Activated T-helper 2 cell treated with anti-CD3 and anti-CD28 coated beads, Interferon-gamma antibody, Interleukin-2, Interleukin-4, amounts not matched to agents 10 μg/mL and 5 μg/mL and 100 μg/mL, durations not matched to agents 14 hours and 24 hours and 36 hours (primary cell): ENCODE measurements around the gene BICC1. TPM values are rescaled to one million over a fixed set of nuclear protein-coding genes. Genes with fewer than 3 reads are reported as not detected.

Experiments
- DNase-seq: peaks from one replicate; pipeline ENCODE4 v3.0.0; 2021; ENCODE audit warnings: low spot score
- H3K27ac Mint-ChIP-seq: one replicate; pipeline ENCODE4 v1.8.0; 2021; ENCODE audit warnings: mixed read lengths
- H3K27me3 Mint-ChIP-seq: one replicate; pipeline ENCODE4 v1.8.0; 2021; ENCODE audit warnings: low read depth, mixed read lengths
- H3K36me3 Mint-ChIP-seq: one replicate; pipeline ENCODE4 v1.8.0; 2021; ENCODE audit warnings: low read depth, mixed read lengths
- H3K4me1 Mint-ChIP-seq: one replicate; pipeline ENCODE4 v1.8.0; 2021; ENCODE audit warnings: low read depth, mixed read lengths
- H3K4me3 Mint-ChIP-seq: one replicate; pipeline ENCODE4 v1.8.0; 2021; ENCODE audit warnings: low read depth, mild to moderate bottlenecking, moderate library complexity, mixed read lengths
- H3K9me3 Mint-ChIP-seq: one replicate; pipeline ENCODE4 v1.8.0; 2021; ENCODE audit warnings: mixed read lengths
- intact Hi-C: fragments of 100-400 bp; cut with micrococcal nuclease; formaldehyde crosslinking; loops from one replicate; pipeline ENCODE4 v1.15.1; 2023
- total RNA-seq: library from RNA; stranded (reverse); gene quantifications from 2 replicates; pipeline ENCODE4 v1.2.3, GENCODE V29; 2022

The BICC1 gene
- total RNA-seq: 0.11 and 0.21 TPM in 2 replicates

- intact Hi-C loops: loop anchor here (10.0 kb wide), 2 partner anchors 128 to 228 kb away; partner anchors contain the start of gene TFAM
- Mint-ChIP-seq H3K27ac (no peak within 1 kb of the TSS), H3K36me3 (no peaks in the 10 kb centered on the region), H3K4me3 (peak within 1 kb of the TSS; percentile 68), H3K4me1 (peaks cover 11% of the 10 kb centered on the region), H3K9me3 (no peaks in the 10 kb centered on the region), H3K27me3 (peaks cover 28% of the 10 kb centered on the region)
- DNase-seq: no peak
These were observed at the start of gene BICC1 for GRCh38 chr10:58512491-58513187. TSS of gene BICC1 (plus strand) at chr10:58512872. CDS start at chr10:58513144, 272 bp downstream.

- H3K9me3 Mint-ChIP-seq: peaks cover 4% of the 10 kb centered on the region
- no peaks in the 10 kb centered on the region for H3K36me3 Mint-ChIP-seq
- H3K27me3 Mint-ChIP-seq: peaks cover 5% of the 10 kb centered on the region
- DNase-seq: no peak
- no peak overlapping the region for H3K27ac Mint-ChIP-seq
- H3K4me3 Mint-ChIP-seq: no peak overlapping the region
- H3K4me1 Mint-ChIP-seq: no peaks in the 10 kb centered on the region
- intact Hi-C loops: no loop called here
These were observed 47.7 kb upstream of the BICC1 start for GRCh38 chr10:58464956-58465355.

DNA sequence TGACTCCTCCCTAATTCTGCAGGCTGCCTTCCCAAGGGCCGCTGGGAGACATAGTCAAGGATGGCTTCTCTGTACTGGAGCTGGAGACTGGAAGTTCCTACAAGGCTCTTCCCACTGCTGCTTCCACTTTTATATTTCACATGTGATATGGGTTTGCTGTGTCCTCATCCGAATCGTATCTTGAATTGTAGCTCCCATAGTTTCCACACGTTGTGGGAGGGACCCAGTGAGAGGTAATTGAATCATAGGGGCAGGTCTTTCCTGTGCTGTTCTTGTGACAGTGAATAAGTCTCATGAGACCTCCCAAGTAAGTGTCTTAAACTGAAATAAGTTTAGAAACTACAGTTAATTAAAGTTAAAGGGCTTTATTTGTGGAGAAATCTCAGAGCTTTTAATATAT lies 47.0 kb upstream of the BICC1 start:
- H3K27me3 Mint-ChIP-seq: peaks cover 8% of the 10 kb centered on the region
- H3K9me3 Mint-ChIP-seq: peaks cover 4% of the 10 kb centered on the region
- no peaks in the 10 kb centered on the region for H3K4me1 Mint-ChIP-seq
- no peak overlapping the region for H3K4me3 Mint-ChIP-seq
- H3K27ac Mint-ChIP-seq: no peak overlapping the region
- intact Hi-C loops: no loop called here
- no peak for DNase-seq
- H3K36me3 Mint-ChIP-seq: no peaks in the 10 kb centered on the region

DNA sequence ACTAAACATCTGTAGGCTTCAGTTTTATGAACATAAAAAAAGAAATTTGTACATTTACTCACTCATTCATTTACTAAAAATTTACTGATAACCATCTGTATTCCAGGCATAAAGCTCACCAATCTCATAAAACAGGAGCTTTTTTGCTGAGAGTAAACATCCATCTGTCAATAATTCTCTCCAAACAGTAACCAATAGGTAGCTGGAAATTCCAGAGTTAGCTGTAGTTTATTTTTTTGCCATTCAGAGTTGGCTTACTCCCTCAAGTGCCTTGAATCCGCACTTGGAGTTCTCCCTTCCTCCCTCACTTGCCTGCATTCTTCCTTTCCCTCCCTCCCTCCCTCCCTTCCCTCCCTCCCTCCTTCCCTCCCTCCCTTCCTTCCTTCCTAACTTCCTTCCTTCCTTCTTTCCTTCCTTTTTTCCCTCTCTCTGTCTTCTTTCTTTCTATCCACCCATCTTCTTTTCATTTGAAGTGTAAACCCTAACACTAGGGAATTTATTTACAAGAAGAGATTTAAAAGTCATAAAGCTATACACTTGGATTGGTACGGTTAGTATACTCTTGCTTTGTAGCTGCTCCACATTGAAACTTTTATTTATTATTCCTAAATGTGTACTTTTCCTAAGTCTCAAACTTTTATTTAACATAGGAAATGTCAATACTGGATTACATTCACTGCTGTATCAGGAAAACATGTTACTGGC lies 44.6 kb upstream of the BICC1 start:
- Mint-ChIP-seq H3K36me3 (no peaks in the 10 kb centered on the region), H3K4me3 (no peak overlapping the region), H3K27ac (no peak overlapping the region), H3K4me1 (no peaks in the 10 kb centered on the region), H3K27me3 (peaks cover 18% of the 10 kb centered on the region), H3K9me3 (peaks cover under 1% of the 10 kb centered on the region)
- intact Hi-C loops: no loop called here
- DNase-seq: no peak

DNA sequence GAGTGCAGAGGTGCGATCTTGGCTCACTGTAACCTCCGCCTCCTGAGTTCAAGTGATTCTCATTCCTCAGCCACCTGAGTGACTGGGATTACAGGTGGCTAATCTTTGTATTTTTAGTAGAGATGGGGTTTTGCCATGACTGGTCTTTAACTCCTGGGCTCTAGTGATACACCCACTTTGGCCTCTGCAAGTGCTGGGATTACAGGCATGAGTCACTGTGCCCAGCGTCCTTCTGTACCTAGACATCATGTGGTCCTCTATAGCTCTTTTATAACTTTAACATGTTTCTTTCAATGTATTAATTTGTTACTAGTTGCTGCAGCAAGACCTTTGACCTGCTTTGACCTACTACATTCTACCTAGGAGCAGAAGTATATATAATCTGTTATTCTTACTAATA lies 38.7 kb upstream of the BICC1 start:
- H3K9me3 Mint-ChIP-seq: no peaks in the 10 kb centered on the region
- no peak overlapping the region for H3K27ac Mint-ChIP-seq
- peaks cover 17% of the 10 kb centered on the region for H3K27me3 Mint-ChIP-seq
- no peaks in the 10 kb centered on the region for H3K36me3 Mint-ChIP-seq
- H3K4me3 Mint-ChIP-seq: no peak overlapping the region
- DNase-seq: no peak
- peaks cover 2% of the 10 kb centered on the region for H3K4me1 Mint-ChIP-seq
- intact Hi-C loops: no loop called here

- intact Hi-C loops: no loop called here
- Mint-ChIP-seq H3K9me3 (no peaks in the 10 kb centered on the region), H3K27ac (no peak overlapping the region), H3K4me3 (no peak overlapping the region), H3K4me1 (peaks cover 2% of the 10 kb centered on the region), H3K27me3 (peaks cover 17% of the 10 kb centered on the region), H3K36me3 (no peaks in the 10 kb centered on the region)
- no peak for DNase-seq
These were observed 37.1 kb upstream of the BICC1 start for GRCh38 chr10:58475322-58476277.

GRCh38 chr10:58477122-58477521 lies 35.5 kb upstream of the BICC1 start:
- Mint-ChIP-seq H3K36me3 (no peaks in the 10 kb centered on the region), H3K27me3 (peaks cover 9% of the 10 kb centered on the region), H3K4me3 (no peak overlapping the region), H3K4me1 (peaks cover 2% of the 10 kb centered on the region), H3K9me3 (no peaks in the 10 kb centered on the region), H3K27ac (no peak overlapping the region)
- intact Hi-C loops: no loop called here
- DNase-seq: no peak

DNA sequence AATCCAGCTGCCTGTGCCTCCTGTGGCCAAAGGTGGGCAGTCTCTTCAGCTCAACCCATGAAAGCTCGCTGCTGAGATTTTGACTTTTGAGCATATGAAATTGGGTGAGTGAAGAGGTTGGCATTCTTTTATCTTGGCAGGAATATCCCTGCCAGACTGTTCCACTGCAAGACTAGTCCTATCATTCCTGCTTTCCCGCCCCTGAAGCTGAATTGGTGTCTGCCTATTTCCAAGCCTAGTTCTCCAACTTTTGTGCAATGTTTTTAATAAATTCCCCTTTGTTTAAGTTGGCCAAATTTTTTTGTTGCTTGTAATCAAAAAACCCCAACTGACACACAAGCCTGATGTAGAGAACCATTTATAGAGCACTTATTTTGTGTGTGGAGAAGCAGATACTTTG lies 34.8 kb upstream of the BICC1 start:
- no peak overlapping the region for H3K27ac Mint-ChIP-seq
- intact Hi-C loops: no loop called here
- H3K27me3 Mint-ChIP-seq: peaks cover 9% of the 10 kb centered on the region
- DNase-seq: no peak
- H3K36me3 Mint-ChIP-seq: no peaks in the 10 kb centered on the region
- H3K4me1 Mint-ChIP-seq: peaks cover 2% of the 10 kb centered on the region
- H3K4me3 Mint-ChIP-seq: no peak overlapping the region
- no peaks in the 10 kb centered on the region for H3K9me3 Mint-ChIP-seq

GRCh38 chr10:58479045-58479444 lies 33.6 kb upstream of the BICC1 start:
- H3K9me3 Mint-ChIP-seq: no peaks in the 10 kb centered on the region
- no peaks in the 10 kb centered on the region for H3K36me3 Mint-ChIP-seq
- H3K27me3 Mint-ChIP-seq: peaks cover 8% of the 10 kb centered on the region
- intact Hi-C loops: no loop called here
- peaks cover 2% of the 10 kb centered on the region for H3K4me1 Mint-ChIP-seq
- H3K27ac Mint-ChIP-seq: no peak overlapping the region
- DNase-seq: no peak
- no peak overlapping the region for H3K4me3 Mint-ChIP-seq

- Mint-ChIP-seq H3K27me3 (peaks cover 8% of the 10 kb centered on the region), H3K36me3 (no peaks in the 10 kb centered on the region), H3K27ac (no peak overlapping the region), H3K4me3 (no peak overlapping the region), H3K4me1 (peaks cover 2% of the 10 kb centered on the region), H3K9me3 (no peaks in the 10 kb centered on the region)
- DNase-seq: no peak
- intact Hi-C loops: no loop called here
These were observed 32.4 kb upstream of the BICC1 start for GRCh38 chr10:58480321-58480720.

DNA sequence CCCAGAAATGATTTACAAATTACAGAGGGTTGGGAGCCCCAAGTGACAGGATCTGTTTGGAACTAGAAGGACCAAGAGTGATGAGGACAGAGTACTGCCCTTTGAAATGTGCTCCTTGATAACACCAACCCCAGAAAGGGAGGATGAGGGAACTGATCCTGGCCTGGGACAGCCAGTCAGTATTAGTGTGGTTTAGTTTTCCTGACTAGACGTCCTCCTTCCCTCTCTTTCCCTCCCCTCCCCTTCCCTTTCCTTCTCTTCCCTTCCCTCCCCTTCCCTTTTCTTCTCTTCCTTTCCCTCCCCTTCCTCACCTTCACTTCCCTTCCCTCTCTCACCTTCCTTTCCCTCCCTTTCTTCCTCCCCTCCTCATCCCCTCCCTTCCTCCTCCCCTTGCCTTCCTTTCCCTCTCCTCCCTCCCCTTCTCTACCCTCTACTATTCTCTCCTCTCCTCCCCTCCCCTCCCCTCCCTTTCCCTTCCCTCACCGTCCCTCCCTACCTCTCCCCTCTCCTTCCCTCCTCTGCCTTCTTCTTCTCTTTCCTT lies 31.0 kb upstream of the BICC1 start:
- H3K36me3 Mint-ChIP-seq: no peaks in the 10 kb centered on the region
- H3K4me3 Mint-ChIP-seq: no peak overlapping the region
- H3K27ac Mint-ChIP-seq: no peak overlapping the region

DNA sequence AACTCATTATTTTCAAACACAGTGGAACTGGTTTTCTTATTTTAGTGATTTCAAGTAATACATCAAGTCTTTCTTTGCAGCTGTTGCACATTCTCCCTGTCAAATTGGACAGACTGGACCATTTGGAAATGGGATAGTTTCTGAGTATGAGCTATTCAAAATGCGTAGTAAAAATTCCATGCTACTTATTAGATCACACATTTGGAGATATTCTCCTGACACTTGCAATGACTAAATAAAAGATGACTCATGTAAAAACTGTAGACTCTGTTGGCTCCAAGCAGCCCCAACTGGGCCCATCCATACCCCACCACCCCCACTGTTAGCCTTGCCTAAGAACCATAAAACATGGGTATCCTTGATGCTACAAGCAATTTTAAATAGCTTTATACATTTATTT lies 25.9 kb upstream of the BICC1 start:
- Mint-ChIP-seq H3K36me3 (no peaks in the 10 kb centered on the region), H3K9me3 (no peaks in the 10 kb centered on the region), H3K4me1 (no peaks in the 10 kb centered on the region), H3K4me3 (no peak overlapping the region), H3K27me3 (peaks cover 3% of the 10 kb centered on the region), H3K27ac (no peak overlapping the region)
- no peak for DNase-seq
- intact Hi-C loops: no loop called here

More for the DNA sequence above, 31.0 kb upstream of the BICC1 start:
- peaks cover 5% of the 10 kb centered on the region for H3K27me3 Mint-ChIP-seq
- intact Hi-C loops: no loop called here
- H3K4me1 Mint-ChIP-seq: peaks cover 2% of the 10 kb centered on the region
- no peaks in the 10 kb centered on the region for H3K9me3 Mint-ChIP-seq
- no peak for DNase-seq
